Muscle of leg (tissue), 11 donors: ENCODE measurements around the gene KCNH4. TPM values are rescaled to one million over a fixed set of nuclear protein-coding genes. Genes with fewer than 3 reads are reported as not detected.
"Not testable (repeated sequence)": the region's sequence is repeated elsewhere in the genome, so short reads cannot be mapped to it uniquely, and the experiment has no call there.

ENCODE experiments used
- DNase-seq: peaks from one replicate; pipeline ENCODE4 v3.0.0; 2013
- H3K27ac ChIP-seq: one replicate; pipeline ENCODE4 v1.5.1; 2013; ENCODE audit warnings: mild to moderate bottlenecking, low read length, control low read depth
- H3K27me3 ChIP-seq: one replicate; pipeline ENCODE4 v1.6.1; 2013; ENCODE audit warnings: low read length; ENCODE audit not compliant: control insufficient read depth, insufficient read depth
- H3K36me3 ChIP-seq: one replicate; pipeline ENCODE4 v1.6.1; 2013; ENCODE audit warnings: low read length; ENCODE audit not compliant: control insufficient read depth, insufficient read depth
- H3K4me1 ChIP-seq: one replicate; pipeline ENCODE4 v1.6.1; 2013; ENCODE audit warnings: low read length; ENCODE audit not compliant: control insufficient read depth, insufficient read depth
- H3K4me3 ChIP-seq: one replicate; pipeline ENCODE4 v1.5.1; 2013; ENCODE audit warnings: low read length, control low read depth
- H3K9me3 ChIP-seq: replicated peaks from 2 replicates; pipeline ENCODE4 v1.6.1; 2013; ENCODE audit warnings: low read depth, low read length; ENCODE audit not compliant: control insufficient read depth
- WGBS: methylation state at CpG from one replicate; pipeline ENCODE4 v1.1.5; 2013; ENCODE audit warnings: missing lambda C conversion rate; ENCODE audit not compliant: insufficient coverage; 5-methylcytosine and 5-hydroxymethylcytosine counted together
- polyA plus RNA-seq, 8 donors: library from polyadenylated mRNA; unstranded; fragments of 120-200 nt; gene quantifications; one replicate each; pipeline versions ENCODE4 v1.2.1 to v1.2.3, GENCODE V29; 2013; ENCODE audit warnings: inconsistent platforms in 1 of 8, low replicate concordance in 1 of 8; ENCODE audit not compliant: insufficient read length in 8 of 8, insufficient read depth in 1 of 8
- total RNA-seq: library from RNA; stranded (reverse); fragments of 120-200 nt; gene quantifications from one replicate; pipeline ENCODE4 v1.2.4, GENCODE V29; 2013

The KCNH4 gene
- total and polyA plus RNA-seq, 9 donors = 0.04 to 0.05 (median 0.05) TPM; not detected in 6

DNA sequence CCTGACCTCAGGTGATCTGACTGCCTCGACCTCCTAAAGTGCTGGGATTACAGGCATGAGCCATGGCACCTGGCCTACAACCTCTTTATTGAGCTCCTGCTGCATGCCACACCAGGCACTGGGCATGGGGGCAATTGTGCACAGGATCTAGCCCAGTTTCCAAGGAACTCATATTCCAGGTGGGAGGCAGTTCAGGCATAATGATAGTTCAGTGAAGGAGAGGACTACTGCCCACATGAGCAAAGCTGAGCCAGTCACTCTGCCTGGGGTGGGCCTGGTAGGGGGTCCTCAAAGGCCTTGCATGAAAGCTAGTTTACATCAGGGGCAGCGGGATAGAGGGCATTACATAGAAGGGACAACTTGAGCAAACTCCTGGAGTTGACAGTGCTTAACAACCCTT is 6.9 kb upstream of the KCNH4 start:
- peaks cover 26% of the 10 kb centered on the region for H3K4me1 ChIP-seq
- peaks cover 14% of the 10 kb centered on the region for H3K27me3 ChIP-seq
- no peaks in the 10 kb centered on the region for H3K9me3 ChIP-seq
- peaks cover 3% of the 10 kb centered on the region for H3K36me3 ChIP-seq
- H3K4me3 ChIP-seq = no peak overlapping the region
- DNase-seq = no peak
- 83% methylated on average over 2 of the region's 2 CpGs for WGBS
- no peak overlapping the region for H3K27ac ChIP-seq

DNA sequence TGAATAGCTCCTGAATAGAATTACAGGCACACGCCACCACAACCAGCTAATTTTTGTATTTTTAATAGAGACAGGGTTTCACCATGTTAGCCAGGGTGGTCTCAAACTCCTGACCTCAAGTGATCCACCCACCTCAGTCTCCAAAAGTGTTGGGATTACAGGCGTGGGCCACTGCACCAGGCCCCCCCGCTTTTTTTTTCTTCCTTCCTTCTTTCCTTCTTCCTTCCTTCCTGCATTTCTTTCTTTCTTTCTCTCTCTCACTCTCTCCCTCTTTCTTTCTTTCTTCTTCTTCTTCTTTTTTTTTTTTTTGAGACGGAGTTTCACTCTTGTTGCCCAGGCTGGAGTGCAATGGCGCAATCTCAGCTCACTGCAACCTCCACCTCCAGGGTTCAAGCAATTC is 5.2 kb upstream of the KCNH4 start:
- H3K9me3 ChIP-seq, H3K4me3 ChIP-seq, H3K27ac ChIP-seq, H3K36me3 ChIP-seq, DNase-seq: not testable (repeated sequence)
- Histone ChIP-seq H3K27me3 (peaks cover 29% of the 10 kb centered on the region), H3K4me1 (peaks cover 28% of the 10 kb centered on the region)
- 66% methylated on average over 4 of the region's 5 CpGs for WGBS

DNA sequence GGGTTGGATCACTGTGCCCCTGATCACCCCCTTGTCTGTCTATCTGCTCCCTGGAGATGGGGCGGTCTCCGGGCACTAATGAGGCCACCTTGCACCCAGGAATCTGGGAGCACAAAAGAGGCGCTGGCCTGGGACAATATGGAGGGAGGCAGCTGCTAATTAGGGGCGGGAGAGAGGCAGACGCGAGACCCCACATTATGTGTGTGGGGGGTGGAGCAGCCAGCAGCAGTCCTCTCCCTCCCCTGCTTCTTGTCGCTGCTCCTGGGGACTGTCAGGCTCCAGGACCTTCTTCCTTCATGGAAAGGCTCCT is 4.6 kb upstream of the KCNH4 start:
- Histone ChIP-seq H3K36me3 (no peaks in the 10 kb centered on the region), H3K4me1 (peaks cover 34% of the 10 kb centered on the region), H3K27me3 (peaks cover 36% of the 10 kb centered on the region), H3K4me3 (no peak overlapping the region), H3K9me3 (no peaks in the 10 kb centered on the region), H3K27ac (no peak overlapping the region)
- 50% methylated on average over 3 of the region's 7 CpGs for WGBS
- DNase-seq = no peak

DNA sequence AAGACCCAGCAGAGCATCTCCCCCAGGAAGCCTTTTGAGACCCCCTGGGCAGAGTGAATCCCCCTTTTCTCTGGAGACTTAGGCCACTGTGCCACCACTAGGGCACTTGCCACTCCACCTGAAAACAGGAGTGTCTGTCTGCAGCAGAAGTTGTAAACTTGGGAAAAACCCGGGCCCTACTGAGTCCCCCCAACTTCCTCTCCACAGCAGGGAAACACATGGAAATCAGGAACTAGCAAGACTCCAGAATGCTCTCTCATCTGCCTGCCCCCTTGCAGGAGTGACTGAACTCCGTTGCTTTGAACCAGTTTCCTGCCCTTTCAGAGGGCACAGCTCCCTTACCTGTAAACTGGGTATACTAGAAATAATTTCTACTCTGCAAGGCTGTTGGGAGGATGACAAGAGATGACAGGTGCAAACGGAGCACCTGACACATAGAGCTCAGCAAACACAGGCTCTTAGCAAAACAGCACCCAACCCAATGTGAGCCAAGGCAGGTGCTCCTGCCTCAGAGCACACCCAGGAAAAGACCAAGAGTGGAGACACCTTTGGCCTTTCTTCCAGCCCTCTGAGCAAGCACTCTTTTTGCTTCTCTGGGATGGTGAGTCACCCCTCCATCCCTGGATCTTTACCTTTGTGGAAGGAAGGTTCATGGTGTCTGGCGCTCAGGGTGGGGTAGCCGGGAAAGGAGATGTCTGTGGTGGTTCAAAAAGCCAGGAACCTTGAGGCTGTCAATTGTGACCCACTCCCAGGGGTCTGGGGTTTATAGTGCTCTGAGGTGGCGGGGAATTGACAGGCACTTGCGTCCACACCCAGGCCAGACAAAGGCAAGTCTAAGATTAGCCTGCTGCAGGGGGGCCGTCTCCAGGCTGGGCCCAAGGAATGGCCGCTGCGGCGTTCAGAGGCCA is 4.0 kb upstream of the KCNH4 start, which contains the start of gene HCRT:
Gene HCRT (minus strand): TSS at position 740 of the 908 bp plus-strand sequence. CDS start 87 bp downstream, at position 653.
- H3K36me3 ChIP-seq = no peaks in the 10 kb centered on the region
- peaks cover 42% of the 10 kb centered on the region for H3K27me3 ChIP-seq
- DNase-seq = no peak
- no peaks in the 10 kb centered on the region for H3K9me3 ChIP-seq
- H3K27ac ChIP-seq = peak within 1 kb of the TSS; percentile 29
- WGBS = 61% methylated on average over 8 of the region's 11 CpGs
- H3K4me3 ChIP-seq = peak within 1 kb of the TSS; percentile 34
- peaks cover 39% of the 10 kb centered on the region for H3K4me1 ChIP-seq

DNA sequence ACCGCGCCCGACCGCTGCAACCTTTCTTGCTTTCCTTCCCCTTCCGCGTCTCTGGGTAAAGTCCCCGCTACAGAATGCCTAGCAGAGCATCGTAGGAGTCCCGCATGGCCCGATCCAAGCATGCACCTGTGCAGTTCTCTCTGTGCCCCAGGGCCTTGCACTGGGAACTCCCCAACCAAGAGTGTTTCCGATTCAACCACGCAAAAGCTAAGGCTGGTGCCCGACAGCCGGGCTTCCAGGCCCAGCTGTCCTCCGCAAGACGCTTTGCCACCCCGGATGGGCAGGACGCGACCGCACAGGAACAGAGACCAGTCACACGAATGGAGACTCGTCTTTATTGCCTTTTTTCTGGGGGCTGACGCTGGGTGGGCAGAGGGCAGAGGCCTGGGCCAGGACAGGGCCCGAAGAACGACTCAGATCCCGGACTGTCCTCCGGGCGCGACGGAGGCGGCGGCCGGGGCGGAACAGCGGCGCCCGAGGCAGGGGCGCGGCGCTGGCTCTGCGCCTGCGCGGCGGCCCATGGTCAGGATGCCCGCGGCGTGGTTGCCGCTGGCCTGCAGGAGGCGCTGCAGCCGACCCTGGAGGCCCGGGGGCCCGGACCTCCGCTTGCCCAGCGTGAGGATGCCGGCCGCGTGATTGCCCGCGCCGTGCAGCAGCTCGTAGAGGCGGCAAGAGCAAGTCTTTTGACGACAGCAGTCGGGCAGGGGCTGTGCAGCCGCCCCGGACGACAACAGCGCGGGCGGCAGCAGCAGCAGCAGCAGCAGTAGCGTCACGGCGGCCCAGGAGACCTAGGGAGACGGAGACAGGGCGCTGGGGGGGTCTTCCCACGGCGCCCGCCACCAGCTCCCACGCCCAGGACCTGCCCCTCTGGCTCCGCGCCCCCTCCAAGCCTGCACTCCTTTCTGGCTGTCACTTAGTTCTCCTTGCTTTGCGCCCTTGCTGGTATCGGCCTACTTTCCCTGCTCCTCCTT is 3.1 kb upstream of the KCNH4 start:
- DNase-seq = peak; percentile 78
- H3K4me1 ChIP-seq = peaks cover 37% of the 10 kb centered on the region
- whole genome bisulfite sequencing = 2% methylated on average over 81 of the region's 83 CpGs
- peak overlapping the region; percentile 83 for H3K27ac ChIP-seq
- H3K4me3 ChIP-seq = peak overlapping the region; percentile 52
- no peaks in the 10 kb centered on the region for H3K9me3 ChIP-seq
- H3K36me3 ChIP-seq = no peaks in the 10 kb centered on the region
- H3K27me3 ChIP-seq = peaks cover 50% of the 10 kb centered on the region

DNA sequence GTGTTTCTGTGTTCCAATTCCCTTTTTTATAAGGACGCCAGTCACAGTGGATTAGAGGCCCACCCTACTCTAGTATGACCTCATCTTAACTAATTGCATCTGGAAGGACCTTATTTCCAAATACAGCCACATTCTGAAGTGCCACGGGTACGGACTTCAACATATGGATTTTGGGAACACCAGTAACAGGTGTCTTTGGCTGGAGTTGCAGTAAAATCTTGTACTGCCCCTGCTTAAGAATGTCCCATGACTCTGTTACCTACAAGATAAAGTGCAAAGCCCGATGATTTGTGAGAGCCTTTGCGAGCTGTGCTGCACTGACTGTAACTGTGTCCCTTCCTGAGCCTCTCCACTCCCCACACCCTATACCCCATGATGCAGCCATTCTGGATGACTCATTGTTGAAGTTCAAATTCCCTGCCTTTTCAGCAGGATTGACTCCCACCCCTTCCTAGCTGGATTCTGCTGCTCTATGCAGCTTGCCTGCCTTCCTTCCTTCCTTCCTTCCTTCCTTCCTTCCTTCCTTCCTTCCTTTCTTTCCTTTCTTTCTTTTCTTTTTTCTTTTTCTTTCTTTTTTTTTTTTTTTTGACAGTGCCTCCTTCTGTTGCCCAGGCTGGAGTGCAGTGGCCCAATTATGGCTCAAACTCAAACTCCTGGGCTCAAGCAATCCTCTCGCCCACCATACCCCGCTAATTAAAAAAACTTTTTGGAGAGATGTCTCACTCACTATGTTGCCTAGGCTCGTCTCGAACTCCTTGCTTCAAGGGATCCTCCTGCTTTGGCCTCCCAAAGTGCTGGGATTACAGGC is 2.2 kb upstream of the KCNH4 start:
- Histone ChIP-seq H3K27ac (peak overlapping the region; percentile 83), H3K4me3 (peak overlapping the region; percentile 52), H3K9me3 (no peaks in the 10 kb centered on the region), H3K4me1 (peaks cover 36% of the 10 kb centered on the region), H3K27me3 (peaks cover 57% of the 10 kb centered on the region), H3K36me3 (no peaks in the 10 kb centered on the region)
- no peak for DNase-seq
- WGBS = 61% methylated on average over 6 of the region's 9 CpGs

DNA sequence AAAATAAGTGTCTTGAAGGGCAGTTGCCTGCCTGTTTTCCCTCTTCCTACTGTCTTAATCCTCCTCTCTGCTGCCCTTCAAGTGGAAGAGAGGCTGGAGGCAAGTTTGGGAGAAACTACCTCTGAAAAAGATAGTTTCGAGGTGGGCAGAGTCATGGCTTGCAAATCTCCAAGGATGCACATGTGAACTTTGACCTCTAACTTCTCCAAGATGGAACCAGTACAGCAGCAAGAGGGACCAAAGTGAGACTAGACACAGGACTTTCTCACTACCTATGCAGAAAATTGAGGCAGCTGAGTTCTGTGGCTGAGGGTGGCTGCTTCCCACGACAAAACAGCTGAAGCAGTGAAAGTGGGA is 887 bp upstream of the KCNH4 start:
- no peaks in the 10 kb centered on the region for H3K9me3 ChIP-seq
- no peaks in the 10 kb centered on the region for H3K36me3 ChIP-seq
- H3K27me3 ChIP-seq = peaks cover 58% of the 10 kb centered on the region
- DNase-seq = no peak
- H3K4me3 ChIP-seq = no peak overlapping the region
- peaks cover 36% of the 10 kb centered on the region for H3K4me1 ChIP-seq
- 100% methylated on average over 1 of the region's 2 CpGs for WGBS
- no peak overlapping the region for H3K27ac ChIP-seq

DNA sequence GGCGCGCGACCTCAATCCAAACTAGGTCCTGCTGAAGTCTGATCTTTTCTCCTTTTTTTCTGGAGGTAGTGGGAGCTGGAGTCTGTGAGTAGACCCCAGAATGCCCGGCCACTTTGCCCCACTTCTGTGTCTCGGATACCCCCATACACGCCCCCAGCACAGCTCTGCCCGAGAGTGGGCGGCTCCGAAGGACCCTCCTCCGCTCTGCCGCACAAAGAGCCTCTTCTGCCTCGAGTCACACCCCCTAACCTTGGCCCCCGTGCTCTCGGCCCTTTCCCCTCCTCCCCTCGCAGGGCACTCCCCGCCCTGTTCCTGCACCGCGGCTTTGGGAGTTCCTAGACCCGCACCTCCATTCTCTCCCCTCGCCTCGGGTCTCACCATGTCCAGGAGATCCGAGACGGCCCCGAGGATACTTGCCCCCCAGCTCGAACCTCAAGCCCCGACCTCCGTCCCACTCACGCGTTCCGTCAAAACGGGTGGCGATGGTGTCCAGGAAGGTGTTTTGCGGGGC is 476 bp downstream of the KCNH4 start:
- H3K4me3 ChIP-seq = no peak overlapping the region
- peaks cover 58% of the 10 kb centered on the region for H3K27me3 ChIP-seq
- H3K36me3 ChIP-seq = no peaks in the 10 kb centered on the region
- H3K4me1 ChIP-seq = peaks cover 33% of the 10 kb centered on the region
- 1% methylated on average over 30 of the region's 33 CpGs for WGBS
- no peak overlapping the region for H3K27ac ChIP-seq
- DNase-seq = no peak
- H3K9me3 ChIP-seq = no peaks in the 10 kb centered on the region

DNA sequence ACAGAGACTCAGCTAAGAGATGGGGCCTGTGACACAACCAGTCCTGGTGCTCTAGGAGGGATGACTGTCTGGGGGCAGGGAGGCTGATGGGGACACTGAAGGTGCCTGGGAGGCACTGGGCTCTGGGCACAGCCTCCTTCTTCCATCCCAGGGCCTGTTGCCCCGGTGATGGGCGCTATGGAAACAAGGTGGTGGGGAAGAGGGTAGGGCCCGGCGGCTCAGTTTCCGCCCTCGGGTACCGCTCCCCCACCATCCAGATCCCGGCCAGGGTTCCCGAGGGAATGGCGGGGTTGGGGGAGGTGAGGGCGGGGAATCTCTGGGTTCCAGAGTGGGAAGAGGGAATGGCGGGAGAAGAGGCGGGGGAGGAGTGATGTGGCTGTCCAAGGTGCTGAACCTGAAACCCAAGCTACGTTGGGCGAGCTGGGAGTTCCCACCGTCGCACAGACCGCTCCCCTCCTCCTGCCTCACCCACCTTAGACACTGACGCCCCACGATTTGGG is 981 bp downstream of the KCNH4 start:
- peaks cover 30% of the 10 kb centered on the region for H3K4me1 ChIP-seq
- H3K27me3 ChIP-seq = peaks cover 58% of the 10 kb centered on the region
- no peak overlapping the region for H3K27ac ChIP-seq
- no peaks in the 10 kb centered on the region for H3K36me3 ChIP-seq
- H3K4me3 ChIP-seq = no peak overlapping the region
- DNase-seq = peak; percentile 63
- no peaks in the 10 kb centered on the region for H3K9me3 ChIP-seq
- 0% methylated on average over 5 of the region's 20 CpGs for WGBS
